HepG2 (cell line): ENCODE measurements around the gene CRIP1. TPM values are rescaled to one million over a fixed set of nuclear protein-coding genes. Genes with fewer than 3 reads are reported as not detected.

Experiments used
- ATF2 ChIP-seq: sonication (generic); formaldehyde crosslinking; IDR thresholded peaks from 2 replicates; pipeline ENCODE4 v1.4.0; 2020; ENCODE audit warnings: missing genetic modification reagents
- FOXK2 ChIP-seq: fragments of 450-650 bp; IDR thresholded peaks from 2 replicates; pipeline ENCODE4 v1.6.1; 2016
- FOXO1 ChIP-seq: sonication (generic); formaldehyde crosslinking; IDR thresholded peaks from 2 replicates; pipeline ENCODE4 v1.4.0; 2020; ENCODE audit warnings: missing genetic modification reagents
- GMEB2 ChIP-seq: IDR thresholded peaks from 2 replicates; pipeline ENCODE4 v1.6.1; 2016; ENCODE audit warnings: missing biosample characterization, missing genetic modification reagents, low read depth
- HOMEZ ChIP-seq: IDR thresholded peaks from 2 replicates; pipeline ENCODE4 v1.6.1; 2016; ENCODE audit warnings: low read depth
- MAZ ChIP-seq, 2 experiments: sonication (generic) in 1 of 2; formaldehyde crosslinking in 1 of 2; IDR thresholded peaks; 2 replicates each; pipeline versions ENCODE4 v1.5.0 to v1.6.1; 2012 to 2020; ENCODE audit warnings: low read depth in 2 of 2, mild to moderate bottlenecking in 2 of 2, borderline replicate concordance in 1 of 2, improper control_type of control experiment in 1 of 2, low read length in 1 of 2, missing genetic modification reagents in 1 of 2, moderate library complexity in 1 of 2
- NFYC ChIP-seq: IDR thresholded peaks from 2 replicates; pipeline ENCODE4 v1.6.1; 2016; ENCODE audit warnings: missing genetic modification reagents, missing compliant biosample characterization
- NONO ChIP-seq, 2 experiments: fragments of 450-650 bp in 1 of 2; sonication (generic) in 1 of 2; formaldehyde crosslinking in 1 of 2; IDR thresholded peaks in 1 of 2; conservative IDR thresholded peaks in 1 of 2; 2 replicates each; pipeline versions ENCODE4 v1.6.1 to v1.8.0; 2017 to 2022; ENCODE audit warnings: mild to moderate bottlenecking in 1 of 2, missing genetic modification reagents in 1 of 2, moderate library complexity in 1 of 2
- PBX3 ChIP-seq: sonication (generic); formaldehyde crosslinking; IDR thresholded peaks from 2 replicates; pipeline ENCODE4 v1.8.1; 2023; ENCODE audit warnings: missing genetic modification reagents, inconsistent platforms, borderline replicate concordance
- PHF21A ChIP-seq: sonication (generic); formaldehyde crosslinking; IDR thresholded peaks from 2 replicates; pipeline ENCODE4 v1.5.0; 2020; ENCODE audit warnings: mild to moderate bottlenecking, missing genetic modification reagents
- PLRG1 ChIP-seq: fragments of 450-650 bp; conservative IDR thresholded peaks from 2 replicates; pipeline ENCODE4 v1.6.1; 2016
- RARG ChIP-seq: sonication (generic); formaldehyde crosslinking; IDR thresholded peaks from 2 replicates; pipeline ENCODE4 v1.4.0; 2020; ENCODE audit warnings: low read depth, mild to moderate bottlenecking, missing genetic modification reagents
- SNAPC2 ChIP-seq: sonication (generic); formaldehyde crosslinking; IDR thresholded peaks from 2 replicates; pipeline ENCODE4 v1.8.1; 2022; ENCODE audit warnings: mild to moderate bottlenecking, missing genetic modification reagents
- TGIF2 ChIP-seq: IDR thresholded peaks from 2 replicates; pipeline ENCODE4 v1.6.1; 2016; ENCODE audit warnings: control low read depth, missing compliant biosample characterization
- XBP1 ChIP-seq: sonication (generic); formaldehyde crosslinking; IDR thresholded peaks from 2 replicates; pipeline ENCODE4 v1.5.0; 2020; ENCODE audit warnings: missing genetic modification reagents
- ZBED4 ChIP-seq: sonication (generic); formaldehyde crosslinking; IDR thresholded peaks from 2 replicates; pipeline ENCODE4 v1.4.0; 2020; ENCODE audit warnings: missing genetic modification reagents, borderline replicate concordance
- ZNF124 ChIP-seq: sonication (generic); formaldehyde crosslinking; IDR thresholded peaks from 2 replicates; pipeline ENCODE4 v1.4.0; 2020; ENCODE audit warnings: missing genetic modification reagents
- ZNF543 ChIP-seq: sonication (generic); formaldehyde crosslinking; IDR thresholded peaks from 2 replicates; pipeline ENCODE4 v1.4.0; 2020; ENCODE audit warnings: mild to moderate bottlenecking, missing genetic modification reagents
- polyA plus RNA-seq, 8 experiments: library from polyadenylated mRNA; depleted of rRNA in 3 of 8; stranded (reverse) in 7 of 8; unstranded in 1 of 8; fragments of >200 nt; fragmentation: Illumina TruSeq in 4 of 8; extraction: Trizol in 4 of 8; gene quantifications; 2 replicates each; pipeline versions ENCODE4 v1.2.1 to v1.2.3, GENCODE V29; 2011 to 2016; ENCODE audit warnings: low read depth in 4 of 8, missing spikeins in 1 of 8, mixed read lengths in 1 of 8; ENCODE audit not compliant: insufficient read depth in 1 of 8
- total RNA-seq, 5 experiments: library from RNA; depleted of rRNA; stranded (reverse); fragments of >200 nt; fragmentation: Illumina TruSeq; extraction: Trizol; gene quantifications; 2 replicates each; pipeline ENCODE4 v1.2.3, GENCODE V29; 2016; ENCODE audit warnings: low read depth in 1 of 5

The CRIP1 gene
- total and polyA plus RNA-seq, 2 of the 13 experiments (the other 11 are each of a cell fraction or from before 2014, with no cell fraction given) = 53.9 to 59.5 TPM

- peak; percentile 71; the same call in 1 of the 2 replicates for TF ChIP-seq PBX3 (CRISPR knock-in tag)
- no peak for TF ChIP-seq NONO (IDR thresholded peaks at IDR 0.05)
- peak; percentile 92 for TF ChIP-seq NONO (CRISPR knock-in tag; conservative IDR thresholded peaks at IDR 0.05)
- TF ChIP-seq PHF21A (CRISPR knock-in tag) = peak; percentile 96
- no peak for TF ChIP-seq PLRG1
- TF ChIP-seq TGIF2 (CRISPR knock-in tag) = peak; percentile 67; the same call in 1 of the 2 replicates
- 0 out of 2 replicates have a peak, but pooled peaks have one; percentile 36 for TF ChIP-seq ZNF543 (CRISPR knock-in tag)
- peak; percentile 75 for TF ChIP-seq ZBED4 (CRISPR knock-in tag)
- peak; percentile 32; the same call in 1 of the 2 replicates for TF ChIP-seq FOXO1 (CRISPR knock-in tag)
- peak; percentile 62; the same call in 1 of the 2 replicates for TF ChIP-seq ATF2 (CRISPR knock-in tag)
- TF ChIP-seq FOXK2 = peak; percentile 95
- TF ChIP-seq NFYC (CRISPR knock-in tag) = peak; percentile 96
- no peak; the same call in 1 of the 2 replicates for TF ChIP-seq ZNF124 (CRISPR knock-in tag)
- TF ChIP-seq XBP1 = no peak
- TF ChIP-seq HOMEZ (CRISPR knock-in tag) = no peak
- TF ChIP-seq GMEB2 (CRISPR knock-in tag) = 0 out of 2 replicates have a peak, but pooled peaks have one; percentile 9
- peak; percentile 62 for TF ChIP-seq SNAPC2 (CRISPR knock-in tag)
- peak; percentile 85 for TF ChIP-seq MAZ (IDR thresholded peaks at IDR 0.05; ENCODE audit: borderline replicate concordance, low read depth, low read length)
- peak; percentile 92 for TF ChIP-seq MAZ (CRISPR knock-in tag; IDR thresholded peaks at IDR 0.05; ENCODE audit: low read depth)
- no peak for TF ChIP-seq RARG
These were observed 4.1 kb downstream of the CRIP1 start, which contains the start of gene TEDC1 (continued) for GRCh38 chr14:105490572-105491365.
